WTC11 (cell line): ENCODE measurements around the gene HRH1. TPM values are rescaled to one million over a fixed set of nuclear protein-coding genes. Genes with fewer than 3 reads are reported as not detected.

Experiments
- ATAC-seq: fragments of 200-7000 bp; cut with Tn5 transposase; 2 replicates; pipeline ENCODE4 v1.10.0; 2021; ENCODE audit warnings: mild to moderate bottlenecking, moderate library complexity
- CTCF ChIA-PET: fragments of 300-600 bp; sonication (Branson Sonifier 250); formaldehyde crosslinking; loops from one replicate; lab custom pipeline; 2021; ENCODE audit warnings: antibody characterized with exemption; lab: Charles Lee
- POLR2A ChIA-PET: fragments of 350-600 bp; sonication (Branson Sonifier 250); formaldehyde crosslinking; loops from one replicate; lab custom pipeline; 2021; ENCODE audit warnings: antibody characterized with exemption; lab: Charles Lee
- DNase-seq: peaks from one replicate; pipeline ENCODE4 v3.0.0; 2021; ENCODE audit warnings: low spot score
- H3K27ac Mint-ChIP-seq: 2 replicates; pipeline ENCODE4 v1.8.0; 2021; ENCODE audit warnings: mixed read lengths
- H3K27me3 Mint-ChIP-seq: 2 replicates; pipeline ENCODE4 v1.8.0; 2021; ENCODE audit warnings: low read depth, mild to moderate bottlenecking, moderate library complexity, mixed read lengths
- H3K36me3 Mint-ChIP-seq: 2 replicates; pipeline ENCODE4 v1.8.0; 2021; ENCODE audit warnings: mixed read lengths
- H3K4me1 Mint-ChIP-seq: 2 replicates; pipeline ENCODE4 v1.8.0; 2022; ENCODE audit warnings: mixed read lengths
- H3K4me3 Mint-ChIP-seq: 2 replicates; pipeline ENCODE4 v1.8.0; 2021; ENCODE audit warnings: mild to moderate bottlenecking, moderate library complexity, mixed read lengths
- H3K9me3 Mint-ChIP-seq: 2 replicates; pipeline ENCODE4 v1.8.0; 2021; ENCODE audit warnings: mixed read lengths
- GRHL2 ChIP-seq: fragments of 250-450 bp; sonication (Bioruptor Pico); IDR thresholded peaks from 2 replicates; pipeline ENCODE4 v1.8.0; 2022; ENCODE audit warnings: mild to moderate bottlenecking, moderate library complexity; ENCODE audit not compliant: insufficient replicate concordance, severe bottlenecking
- HMGA2 ChIP-seq: fragments of 250-450 bp; sonication (Bioruptor Pico); IDR thresholded peaks from 2 replicates; pipeline ENCODE4 v1.4.0; 2021; ENCODE audit warnings: mild to moderate bottlenecking, moderate library complexity
- MYBL2 ChIP-seq: sonication (generic); formaldehyde crosslinking; IDR thresholded peaks from 2 replicates; pipeline ENCODE4 v1.8.1; 2023; ENCODE audit warnings: mild to moderate bottlenecking, moderate library complexity, missing genetic modification reagents
- NFATC4 ChIP-seq: fragments of 250-450 bp; sonication (Bioruptor Pico); IDR thresholded peaks from 2 replicates; pipeline ENCODE4 v1.9.0; 2021; ENCODE audit warnings: mild to moderate bottlenecking
- NR2C2 ChIP-seq: sonication (generic); formaldehyde crosslinking; IDR thresholded peaks from 2 replicates; pipeline ENCODE4 v1.8.0; 2022; ENCODE audit warnings: mild to moderate bottlenecking, missing genetic modification reagents
- OVOL2 ChIP-seq: fragments of 250-450 bp; sonication (Bioruptor Pico); IDR thresholded peaks from 2 replicates; pipeline ENCODE4 v1.9.0; 2021; ENCODE audit warnings: mild to moderate bottlenecking, borderline replicate concordance
- RELA ChIP-seq: sonication (generic); formaldehyde crosslinking; IDR thresholded peaks from 2 replicates; pipeline ENCODE4 v1.8.1; 2022; ENCODE audit warnings: missing genetic modification reagents, mild to moderate bottlenecking, borderline replicate concordance
- SOX15 ChIP-seq: fragments of 250-450 bp; sonication (Bioruptor Pico); IDR thresholded peaks from 2 replicates; pipeline ENCODE4 v1.9.0; 2021; ENCODE audit warnings: mild to moderate bottlenecking
- SP1 ChIP-seq: sonication (generic); formaldehyde crosslinking; conservative IDR thresholded peaks from 2 replicates; pipeline ENCODE4 v1.8.1; 2022; ENCODE audit warnings: missing genetic modification reagents
- TEAD4 ChIP-seq: sonication (generic); formaldehyde crosslinking; IDR thresholded peaks from 2 replicates; pipeline ENCODE4 v1.8.0; 2022; ENCODE audit warnings: mild to moderate bottlenecking, missing genetic modification reagents
- ZNF219 ChIP-seq: sonication (generic); formaldehyde crosslinking; IDR thresholded peaks from 2 replicates; pipeline ENCODE4 v1.8.0; 2023; ENCODE audit warnings: missing genetic modification reagents, mild to moderate bottlenecking, borderline replicate concordance
- ZNF263 ChIP-seq: sonication (generic); formaldehyde crosslinking; IDR thresholded peaks from 2 replicates; pipeline ENCODE4 v1.8.1; 2022; ENCODE audit warnings: low read depth, mild to moderate bottlenecking, moderate library complexity, missing genetic modification reagents
- ZNF416 ChIP-seq: fragments of 250-450 bp; sonication (Bioruptor Pico); IDR thresholded peaks from 2 replicates; pipeline ENCODE4 v1.9.0; 2021; ENCODE audit warnings: mild to moderate bottlenecking, inconsistent platforms
- ZNF671 ChIP-seq: fragments of 250-450 bp; sonication (Bioruptor Pico); IDR thresholded peaks from 2 replicates; pipeline ENCODE4 v1.8.0; 2021; ENCODE audit warnings: mild to moderate bottlenecking
- total RNA-seq: library from RNA; stranded (reverse); gene quantifications from 3 replicates; pipeline ENCODE4 v1.2.3, GENCODE V29; 2021
- TF ChIP-seq, protein P1 (sequence below): sonication (generic); formaldehyde crosslinking; IDR thresholded peaks from 2 replicates; pipeline ENCODE4 v1.8.0; 2022; ENCODE audit warnings: mild to moderate bottlenecking, missing genetic modification reagents
- TF ChIP-seq, protein P2 (sequence below): sonication (generic); formaldehyde crosslinking; IDR thresholded peaks from 2 replicates; pipeline ENCODE4 v1.8.1; 2022; ENCODE audit warnings: missing genetic modification reagents, borderline replicate concordance
- TF ChIP-seq, protein P3 (sequence below): sonication (generic); formaldehyde crosslinking; IDR thresholded peaks from 2 replicates; pipeline ENCODE4 v1.8.1; 2022; ENCODE audit warnings: mild to moderate bottlenecking, moderate library complexity, missing genetic modification reagents
- TF ChIP-seq, protein P4 (sequence below): fragments of 250-450 bp; sonication (Bioruptor Pico); IDR thresholded peaks from 2 replicates; pipeline ENCODE4 v1.9.0; 2021; ENCODE audit warnings: mild to moderate bottlenecking, borderline replicate concordance
- TF ChIP-seq, protein P5 (sequence below): sonication (generic); formaldehyde crosslinking; IDR thresholded peaks from 2 replicates; pipeline ENCODE4 v1.8.0; 2022; ENCODE audit warnings: mild to moderate bottlenecking, missing genetic modification reagents
- TF ChIP-seq, protein P6 (sequence below): sonication (generic); formaldehyde crosslinking; IDR thresholded peaks from 2 replicates; pipeline ENCODE4 v1.8.1; 2023; ENCODE audit warnings: mild to moderate bottlenecking, missing genetic modification reagents
- TF ChIP-seq, protein P7 (sequence below): sonication (generic); formaldehyde crosslinking; conservative IDR thresholded peaks from 2 replicates; pipeline ENCODE4 v1.8.1; 2022; ENCODE audit warnings: mild to moderate bottlenecking, missing genetic modification reagents
- TF ChIP-seq, protein P8 (sequence below): sonication (generic); formaldehyde crosslinking; IDR thresholded peaks from 2 replicates; pipeline ENCODE4 v1.8.0; 2023; ENCODE audit warnings: missing genetic modification reagents
- TF ChIP-seq, protein P9 (sequence below): sonication (generic); formaldehyde crosslinking; IDR thresholded peaks from 2 replicates; pipeline ENCODE4 v1.8.0; 2023; ENCODE audit warnings: mild to moderate bottlenecking, missing genetic modification reagents

HRH1 gene
- total RNA-seq, 1 experiment from 2014 or later: not detected

DNA sequence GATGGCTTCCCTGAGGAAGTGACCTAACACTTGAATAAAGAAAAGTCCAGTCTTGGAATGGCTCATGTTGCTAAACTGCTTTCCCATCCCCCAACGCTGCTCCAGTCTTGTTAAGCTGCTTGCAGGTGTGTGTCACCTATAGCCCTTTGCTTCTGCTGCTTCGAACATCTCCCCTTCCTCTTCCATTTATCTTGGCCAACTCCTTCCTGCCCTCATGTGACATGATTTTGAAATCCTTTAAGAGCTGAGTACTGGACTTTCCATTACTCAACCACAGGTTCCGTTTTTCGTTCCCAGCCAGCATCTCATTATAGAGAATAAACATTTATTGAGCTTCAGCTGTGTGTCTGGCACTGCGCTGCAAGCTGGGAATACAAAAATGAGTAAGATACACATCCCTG, 119.6 kb downstream of the HRH1 start:
- TF ChIP-seq, protein P1, sequence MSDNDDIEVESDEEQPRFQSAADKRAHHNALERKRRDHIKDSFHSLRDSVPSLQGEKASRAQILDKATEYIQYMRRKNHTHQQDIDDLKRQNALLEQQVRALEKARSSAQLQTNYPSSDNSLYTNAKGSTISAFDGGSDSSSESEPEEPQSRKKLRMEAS: no peak
- TF ChIP-seq, protein P2, sequence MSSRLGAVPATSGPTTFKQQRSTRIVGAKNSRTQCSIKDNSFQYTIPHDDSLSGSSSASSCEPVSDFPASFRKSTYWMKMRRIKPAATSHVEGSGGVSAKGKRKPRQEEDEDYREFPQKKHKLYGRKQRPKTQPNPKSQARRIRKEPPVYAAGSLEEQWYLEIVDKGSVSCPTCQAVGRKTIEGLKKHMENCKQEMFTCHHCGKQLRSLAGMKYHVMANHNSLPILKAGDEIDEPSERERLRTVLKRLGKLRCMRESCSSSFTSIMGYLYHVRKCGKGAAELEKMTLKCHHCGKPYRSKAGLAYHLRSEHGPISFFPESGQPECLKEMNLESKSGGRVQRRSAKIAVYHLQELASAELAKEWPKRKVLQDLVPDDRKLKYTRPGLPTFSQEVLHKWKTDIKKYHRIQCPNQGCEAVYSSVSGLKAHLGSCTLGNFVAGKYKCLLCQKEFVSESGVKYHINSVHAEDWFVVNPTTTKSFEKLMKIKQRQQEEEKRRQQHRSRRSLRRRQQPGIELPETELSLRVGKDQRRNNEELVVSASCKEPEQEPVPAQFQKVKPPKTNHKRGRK (CRISPR knock-in tag): no peak
- TF ChIP-seq ZNF416 (CRISPR knock-in tag) (no peak), ZNF263 (CRISPR knock-in tag) (no peak), HMGA2 (no peak), NFATC4 (no peak)
- TF ChIP-seq, protein P3, sequence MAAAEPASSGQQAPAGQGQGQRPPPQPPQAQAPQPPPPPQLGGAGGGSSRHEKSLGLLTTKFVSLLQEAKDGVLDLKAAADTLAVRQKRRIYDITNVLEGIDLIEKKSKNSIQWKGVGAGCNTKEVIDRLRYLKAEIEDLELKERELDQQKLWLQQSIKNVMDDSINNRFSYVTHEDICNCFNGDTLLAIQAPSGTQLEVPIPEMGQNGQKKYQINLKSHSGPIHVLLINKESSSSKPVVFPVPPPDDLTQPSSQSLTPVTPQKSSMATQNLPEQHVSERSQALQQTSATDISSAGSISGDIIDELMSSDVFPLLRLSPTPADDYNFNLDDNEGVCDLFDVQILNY (CRISPR knock-in tag): no peak
- Mint-ChIP-seq H3K27me3 (no peaks in the 10 kb centered on the region; the same call in 1 of the 2 replicates), H3K4me1 (peaks cover 13% of the 10 kb centered on the region), H3K36me3 (peaks cover 21% of the 10 kb centered on the region), H3K9me3 (peaks cover 18% of the 10 kb centered on the region), H3K4me3 (peak overlapping the region; percentile 98), H3K27ac (no peak overlapping the region)
- ATAC-seq (no peak), DNase-seq (no peak)
- ChIA-PET CTCF (no interaction called here), POLR2A (no interaction called here)

DNA sequence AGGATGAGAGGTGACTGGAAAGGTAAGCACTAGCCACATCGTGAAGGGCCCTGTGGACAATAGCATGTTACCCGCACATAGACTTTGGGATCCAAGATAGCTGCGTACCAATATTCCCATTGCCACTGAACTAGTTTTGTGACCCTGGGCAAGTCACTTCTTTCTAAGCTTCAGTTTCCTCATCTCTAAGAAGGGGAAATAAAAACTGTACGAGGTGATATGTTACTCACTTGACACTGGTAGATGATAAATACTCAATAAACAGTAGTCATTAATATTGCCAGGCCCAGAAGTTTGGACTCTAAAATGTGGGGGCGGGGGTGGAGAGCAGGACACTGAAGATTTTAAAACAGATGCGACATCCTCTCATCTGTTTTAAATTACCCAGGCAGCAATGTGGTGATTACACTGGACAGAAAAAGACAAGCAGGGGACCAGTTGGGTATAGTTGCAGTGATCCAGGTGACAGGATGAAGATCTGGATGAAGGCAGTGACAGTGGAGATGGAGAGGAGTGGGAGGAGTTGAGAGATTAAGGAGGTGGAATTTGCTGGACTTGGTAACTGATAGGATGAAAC, 120.4 kb downstream of the HRH1 start:
- H3K4me1 Mint-ChIP-seq: peaks cover 13% of the 10 kb centered on the region
- DNase-seq (no peak), ATAC-seq (no peak)
- H3K36me3 Mint-ChIP-seq: peaks cover 21% of the 10 kb centered on the region
- POLR2A ChIA-PET: no interaction called here
- no peak overlapping the region for H3K27ac Mint-ChIP-seq
- CTCF ChIA-PET: no interaction called here
- H3K27me3 Mint-ChIP-seq: no peaks in the 10 kb centered on the region; the same call in 1 of the 2 replicates
- peaks cover 18% of the 10 kb centered on the region for H3K9me3 Mint-ChIP-seq
- H3K4me3 Mint-ChIP-seq: no peak overlapping the region
- TF ChIP-seq, protein P4, sequence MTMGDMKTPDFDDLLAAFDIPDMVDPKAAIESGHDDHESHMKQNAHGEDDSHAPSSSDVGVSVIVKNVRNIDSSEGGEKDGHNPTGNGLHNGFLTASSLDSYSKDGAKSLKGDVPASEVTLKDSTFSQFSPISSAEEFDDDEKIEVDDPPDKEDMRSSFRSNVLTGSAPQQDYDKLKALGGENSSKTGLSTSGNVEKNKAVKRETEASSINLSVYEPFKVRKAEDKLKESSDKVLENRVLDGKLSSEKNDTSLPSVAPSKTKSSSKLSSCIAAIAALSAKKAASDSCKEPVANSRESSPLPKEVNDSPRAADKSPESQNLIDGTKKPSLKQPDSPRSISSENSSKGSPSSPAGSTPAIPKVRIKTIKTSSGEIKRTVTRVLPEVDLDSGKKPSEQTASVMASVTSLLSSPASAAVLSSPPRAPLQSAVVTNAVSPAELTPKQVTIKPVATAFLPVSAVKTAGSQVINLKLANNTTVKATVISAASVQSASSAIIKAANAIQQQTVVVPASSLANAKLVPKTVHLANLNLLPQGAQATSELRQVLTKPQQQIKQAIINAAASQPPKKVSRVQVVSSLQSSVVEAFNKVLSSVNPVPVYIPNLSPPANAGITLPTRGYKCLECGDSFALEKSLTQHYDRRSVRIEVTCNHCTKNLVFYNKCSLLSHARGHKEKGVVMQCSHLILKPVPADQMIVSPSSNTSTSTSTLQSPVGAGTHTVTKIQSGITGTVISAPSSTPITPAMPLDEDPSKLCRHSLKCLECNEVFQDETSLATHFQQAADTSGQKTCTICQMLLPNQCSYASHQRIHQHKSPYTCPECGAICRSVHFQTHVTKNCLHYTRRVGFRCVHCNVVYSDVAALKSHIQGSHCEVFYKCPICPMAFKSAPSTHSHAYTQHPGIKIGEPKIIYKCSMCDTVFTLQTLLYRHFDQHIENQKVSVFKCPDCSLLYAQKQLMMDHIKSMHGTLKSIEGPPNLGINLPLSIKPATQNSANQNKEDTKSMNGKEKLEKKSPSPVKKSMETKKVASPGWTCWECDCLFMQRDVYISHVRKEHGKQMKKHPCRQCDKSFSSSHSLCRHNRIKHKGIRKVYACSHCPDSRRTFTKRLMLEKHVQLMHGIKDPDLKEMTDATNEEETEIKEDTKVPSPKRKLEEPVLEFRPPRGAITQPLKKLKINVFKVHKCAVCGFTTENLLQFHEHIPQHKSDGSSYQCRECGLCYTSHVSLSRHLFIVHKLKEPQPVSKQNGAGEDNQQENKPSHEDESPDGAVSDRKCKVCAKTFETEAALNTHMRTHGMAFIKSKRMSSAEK (CRISPR knock-in tag): no peak
- TF ChIP-seq MYBL2 (no peak), GRHL2 (CRISPR knock-in tag) (no peak), ZNF219 (CRISPR knock-in tag) (no peak), RELA (CRISPR knock-in tag) (no peak), ZNF671 (CRISPR knock-in tag) (no peak), TEAD4 (CRISPR knock-in tag) (no peak), NR2C2 (no peak), OVOL2 (no peak), SOX15 (CRISPR knock-in tag) (no peak), SP1 (no peak)
- TF ChIP-seq, protein P5, sequence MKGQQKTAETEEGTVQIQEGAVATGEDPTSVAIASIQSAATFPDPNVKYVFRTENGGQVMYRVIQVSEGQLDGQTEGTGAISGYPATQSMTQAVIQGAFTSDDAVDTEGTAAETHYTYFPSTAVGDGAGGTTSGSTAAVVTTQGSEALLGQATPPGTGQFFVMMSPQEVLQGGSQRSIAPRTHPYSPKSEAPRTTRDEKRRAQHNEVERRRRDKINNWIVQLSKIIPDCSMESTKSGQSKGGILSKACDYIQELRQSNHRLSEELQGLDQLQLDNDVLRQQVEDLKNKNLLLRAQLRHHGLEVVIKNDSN (CRISPR knock-in tag): no peak
- TF ChIP-seq, protein P6, sequence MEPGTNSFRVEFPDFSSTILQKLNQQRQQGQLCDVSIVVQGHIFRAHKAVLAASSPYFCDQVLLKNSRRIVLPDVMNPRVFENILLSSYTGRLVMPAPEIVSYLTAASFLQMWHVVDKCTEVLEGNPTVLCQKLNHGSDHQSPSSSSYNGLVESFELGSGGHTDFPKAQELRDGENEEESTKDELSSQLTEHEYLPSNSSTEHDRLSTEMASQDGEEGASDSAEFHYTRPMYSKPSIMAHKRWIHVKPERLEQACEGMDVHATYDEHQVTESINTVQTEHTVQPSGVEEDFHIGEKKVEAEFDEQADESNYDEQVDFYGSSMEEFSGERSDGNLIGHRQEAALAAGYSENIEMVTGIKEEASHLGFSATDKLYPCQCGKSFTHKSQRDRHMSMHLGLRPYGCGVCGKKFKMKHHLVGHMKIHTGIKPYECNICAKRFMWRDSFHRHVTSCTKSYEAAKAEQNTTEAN (CRISPR knock-in tag): no peak
- TF ChIP-seq, protein P7, sequence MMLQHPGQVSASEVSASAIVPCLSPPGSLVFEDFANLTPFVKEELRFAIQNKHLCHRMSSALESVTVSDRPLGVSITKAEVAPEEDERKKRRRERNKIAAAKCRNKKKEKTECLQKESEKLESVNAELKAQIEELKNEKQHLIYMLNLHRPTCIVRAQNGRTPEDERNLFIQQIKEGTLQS (CRISPR knock-in tag): no peak
- TF ChIP-seq, protein P8, sequence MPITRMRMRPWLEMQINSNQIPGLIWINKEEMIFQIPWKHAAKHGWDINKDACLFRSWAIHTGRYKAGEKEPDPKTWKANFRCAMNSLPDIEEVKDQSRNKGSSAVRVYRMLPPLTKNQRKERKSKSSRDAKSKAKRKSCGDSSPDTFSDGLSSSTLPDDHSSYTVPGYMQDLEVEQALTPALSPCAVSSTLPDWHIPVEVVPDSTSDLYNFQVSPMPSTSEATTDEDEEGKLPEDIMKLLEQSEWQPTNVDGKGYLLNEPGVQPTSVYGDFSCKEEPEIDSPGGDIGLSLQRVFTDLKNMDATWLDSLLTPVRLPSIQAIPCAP (CRISPR knock-in tag): no peak
- TF ChIP-seq, protein P9, sequence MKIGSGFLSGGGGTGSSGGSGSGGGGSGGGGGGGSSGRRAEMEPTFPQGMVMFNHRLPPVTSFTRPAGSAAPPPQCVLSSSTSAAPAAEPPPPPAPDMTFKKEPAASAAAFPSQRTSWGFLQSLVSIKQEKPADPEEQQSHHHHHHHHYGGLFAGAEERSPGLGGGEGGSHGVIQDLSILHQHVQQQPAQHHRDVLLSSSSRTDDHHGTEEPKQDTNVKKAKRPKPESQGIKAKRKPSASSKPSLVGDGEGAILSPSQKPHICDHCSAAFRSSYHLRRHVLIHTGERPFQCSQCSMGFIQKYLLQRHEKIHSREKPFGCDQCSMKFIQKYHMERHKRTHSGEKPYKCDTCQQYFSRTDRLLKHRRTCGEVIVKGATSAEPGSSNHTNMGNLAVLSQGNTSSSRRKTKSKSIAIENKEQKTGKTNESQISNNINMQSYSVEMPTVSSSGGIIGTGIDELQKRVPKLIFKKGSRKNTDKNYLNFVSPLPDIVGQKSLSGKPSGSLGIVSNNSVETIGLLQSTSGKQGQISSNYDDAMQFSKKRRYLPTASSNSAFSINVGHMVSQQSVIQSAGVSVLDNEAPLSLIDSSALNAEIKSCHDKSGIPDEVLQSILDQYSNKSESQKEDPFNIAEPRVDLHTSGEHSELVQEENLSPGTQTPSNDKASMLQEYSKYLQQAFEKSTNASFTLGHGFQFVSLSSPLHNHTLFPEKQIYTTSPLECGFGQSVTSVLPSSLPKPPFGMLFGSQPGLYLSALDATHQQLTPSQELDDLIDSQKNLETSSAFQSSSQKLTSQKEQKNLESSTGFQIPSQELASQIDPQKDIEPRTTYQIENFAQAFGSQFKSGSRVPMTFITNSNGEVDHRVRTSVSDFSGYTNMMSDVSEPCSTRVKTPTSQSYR (CRISPR knock-in tag): no peak
